Pancreas (tissue), 10 donors: Measurements from ENCODE around the gene FUT4. TPM values are rescaled to one million over a fixed set of nuclear protein-coding genes. Genes with fewer than 3 reads are reported as not detected.

Experiments used
- ATAC-seq, 4 donors: fragments of 200-7000 bp; cut with Tn5 transposase; one replicate each; pipeline versions ENCODE4 v1.8.0 to v1.9.1; 2020; ENCODE audit warnings: mild to moderate bottlenecking in 4 of 4, moderate library complexity in 4 of 4
- DNase-seq, 6 donors: peaks; one replicate each; pipeline ENCODE4 v3.0.0-alpha.2; 2020
- FAIRE-seq: peaks from 2 replicates; lab custom pipeline; 2012; peaks lifted over from hg19 to GRCh38; lab: Jason Lieb, UNC
- H3K27ac ChIP-seq, 4 donors: fragments of 200-600 bp; sonication (generic); 1 replicate in 3 of 4; 2 replicates in 1 of 4; pipeline versions ENCODE4 v1.5.0 to v1.8.0; 2020
- H3K27me3 ChIP-seq, 4 donors: fragments of 200-600 bp; one replicate each; pipeline ENCODE4 v1.8.0; 2021
- H3K36me3 ChIP-seq, 3 donors: fragments of 200-600 bp; sonication (generic) in 1 of 3; one replicate each; pipeline versions ENCODE4 v1.5.0 to v1.8.0; 2020 to 2021
- H3K4me1 ChIP-seq, 3 donors: fragments of 200-600 bp; one replicate each; pipeline ENCODE4 v1.8.0; 2021
- H3K4me3 ChIP-seq, 4 donors: fragments of 200-600 bp; sonication (generic) in 2 of 4; one replicate each; pipeline versions ENCODE4 v1.5.0 to v1.8.0; 2020 to 2021
- H3K9me3 ChIP-seq, 4 donors: fragments of 200-600 bp; one replicate each; pipeline ENCODE4 v1.8.0; 2021
- WGBS, 2 donors: extraction: QIAGEN DNeasy Blood & Tissue Kit; methylation state at CpG; one replicate each; pipeline ENCODE4 v1.1.7; 2013; 5-methylcytosine and 5-hydroxymethylcytosine counted together
- intact Hi-C, 3 donors: fragments of 100-400 bp; cut with DNase I; formaldehyde crosslinking; loops; one replicate each; pipeline versions ENCODE4 v1.11.1 to v1.14.2; 2022
- polyA plus RNA-seq, 2 donors: library from polyadenylated mRNA; stranded (reverse); fragments of 200-250 nt; gene quantifications; one replicate each; pipeline ENCODE4 v1.2.3, GENCODE V29; 2013
- total RNA-seq, 6 donors: library from RNA; stranded (reverse); fragmentation: NEBNext Ultra II Directional in 4 of 6; extraction: Animal tissue kit (Norgen Biotek cat#: 25700) in 4 of 6; gene quantifications; one replicate each; pipeline versions ENCODE4 v1.2.1 to v1.2.4, GENCODE V29; 2021 to 2023
- TF ChIP-seq, protein P1 (sequence below), 4 donors: fragments of 200-600 bp; sonication (generic) in 3 of 4; IDR thresholded peaks; one replicate each; pipeline versions ENCODE4 v1.5.0 to v1.8.0; 2021; ENCODE audit warnings: antibody characterized with exemption in 4 of 4
- donor health status: healthy with polysubstance abuse.
- donor health status: DM: no; HTN: no; CAD: no; lungs with moderate emphysema.
- donor health status: DM: no; HTN: no; CAD: no.
- donor health status: control.
- donor health status: control.
- donor health status: Bipolar disorder and iron deficiency.
- donor health status: DM: yes; HTN: yes; CAD: no.
- donor health status: DM: no; HTN: no; CAD: no.
- donor health status: DM: no; HTN: no; CAD: no.
- donor health status: DM: yes; HTN: yes; CAD: no.

FUT4 gene, protein sequence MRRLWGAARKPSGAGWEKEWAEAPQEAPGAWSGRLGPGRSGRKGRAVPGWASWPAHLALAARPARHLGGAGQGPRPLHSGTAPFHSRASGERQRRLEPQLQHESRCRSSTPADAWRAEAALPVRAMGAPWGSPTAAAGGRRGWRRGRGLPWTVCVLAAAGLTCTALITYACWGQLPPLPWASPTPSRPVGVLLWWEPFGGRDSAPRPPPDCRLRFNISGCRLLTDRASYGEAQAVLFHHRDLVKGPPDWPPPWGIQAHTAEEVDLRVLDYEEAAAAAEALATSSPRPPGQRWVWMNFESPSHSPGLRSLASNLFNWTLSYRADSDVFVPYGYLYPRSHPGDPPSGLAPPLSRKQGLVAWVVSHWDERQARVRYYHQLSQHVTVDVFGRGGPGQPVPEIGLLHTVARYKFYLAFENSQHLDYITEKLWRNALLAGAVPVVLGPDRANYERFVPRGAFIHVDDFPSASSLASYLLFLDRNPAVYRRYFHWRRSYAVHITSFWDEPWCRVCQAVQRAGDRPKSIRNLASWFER
- total RNA-seq: 10 to 100 TPM in 1 of 6 donors, 1 to 10 TPM in 5; 4.4 to 14.6 (median 6.9) TPM
- 1 to 10 TPM; 2.4 TPM for polyA plus RNA-seq

DNA sequence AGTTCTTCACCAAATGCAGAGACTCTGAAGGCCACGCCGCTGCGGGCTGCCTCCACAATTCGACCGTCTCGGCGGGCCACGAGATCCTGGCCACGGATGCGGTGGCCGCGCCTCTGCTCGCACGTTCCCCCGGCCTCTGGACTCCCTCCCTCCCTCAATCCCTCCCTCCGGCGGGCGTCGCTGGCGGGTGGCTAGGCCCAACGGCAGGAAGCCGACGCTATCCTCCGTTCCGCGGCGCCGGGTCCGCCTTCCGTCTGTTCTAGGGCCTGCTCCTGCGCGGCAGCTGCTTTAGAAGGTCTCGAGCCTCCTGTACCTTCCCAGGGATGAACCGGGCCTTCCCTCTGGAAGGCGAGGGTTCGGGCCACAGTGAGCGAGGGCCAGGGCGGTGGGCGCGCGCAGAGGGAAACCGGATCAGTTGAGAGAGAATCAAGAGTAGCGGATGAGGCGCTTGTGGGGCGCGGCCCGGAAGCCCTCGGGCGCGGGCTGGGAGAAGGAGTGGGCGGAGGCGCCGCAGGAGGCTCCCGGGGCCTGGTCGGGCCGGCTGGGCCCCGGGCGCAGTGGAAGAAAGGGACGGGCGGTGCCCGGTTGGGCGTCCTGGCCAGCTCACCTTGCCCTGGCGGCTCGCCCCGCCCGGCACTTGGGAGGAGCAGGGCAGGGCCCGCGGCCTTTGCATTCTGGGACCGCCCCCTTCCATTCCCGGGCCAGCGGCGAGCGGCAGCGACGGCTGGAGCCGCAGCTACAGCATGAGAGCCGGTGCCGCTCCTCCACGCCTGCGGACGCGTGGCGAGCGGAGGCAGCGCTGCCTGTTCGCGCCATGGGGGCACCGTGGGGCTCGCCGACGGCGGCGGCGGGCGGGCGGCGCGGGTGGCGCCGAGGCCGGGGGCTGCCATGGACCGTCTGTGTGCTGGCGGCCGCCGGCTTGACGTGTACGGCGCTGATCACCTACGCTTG lies at the start of gene FUT4:
FUT4 (plus strand) TSS at position 227 of the 951 bp plus-strand sequence; CDS start at position 440, 213 bp downstream.
- Histone ChIP-seq H3K9me3 (no peaks in the 10 kb centered on the region), H3K27me3 (no peaks in the 10 kb centered on the region), H3K4me3 (peak within 1 kb of the TSS; percentile 56 to 80 (median 77)), H3K27ac (peak within 1 kb of the TSS; percentile 95 to 98 (median 98)), H3K4me1 (peaks cover 6 to 25% (median 23%) of the 10 kb centered on the region in 3 donors), H3K36me3 (no peaks in the 10 kb centered on the region)
- DNase-seq (peak; percentile 93 to 97 (median 95)), ATAC-seq (peak; percentile 86 to 94 (median 92)), FAIRE-seq (no peak)
- intact Hi-C loops: no loop called here
- 0% methylated on average over 93 to 109 of the region's 109 CpGs for WGBS, 2 donors
- TF ChIP-seq, protein P1, sequence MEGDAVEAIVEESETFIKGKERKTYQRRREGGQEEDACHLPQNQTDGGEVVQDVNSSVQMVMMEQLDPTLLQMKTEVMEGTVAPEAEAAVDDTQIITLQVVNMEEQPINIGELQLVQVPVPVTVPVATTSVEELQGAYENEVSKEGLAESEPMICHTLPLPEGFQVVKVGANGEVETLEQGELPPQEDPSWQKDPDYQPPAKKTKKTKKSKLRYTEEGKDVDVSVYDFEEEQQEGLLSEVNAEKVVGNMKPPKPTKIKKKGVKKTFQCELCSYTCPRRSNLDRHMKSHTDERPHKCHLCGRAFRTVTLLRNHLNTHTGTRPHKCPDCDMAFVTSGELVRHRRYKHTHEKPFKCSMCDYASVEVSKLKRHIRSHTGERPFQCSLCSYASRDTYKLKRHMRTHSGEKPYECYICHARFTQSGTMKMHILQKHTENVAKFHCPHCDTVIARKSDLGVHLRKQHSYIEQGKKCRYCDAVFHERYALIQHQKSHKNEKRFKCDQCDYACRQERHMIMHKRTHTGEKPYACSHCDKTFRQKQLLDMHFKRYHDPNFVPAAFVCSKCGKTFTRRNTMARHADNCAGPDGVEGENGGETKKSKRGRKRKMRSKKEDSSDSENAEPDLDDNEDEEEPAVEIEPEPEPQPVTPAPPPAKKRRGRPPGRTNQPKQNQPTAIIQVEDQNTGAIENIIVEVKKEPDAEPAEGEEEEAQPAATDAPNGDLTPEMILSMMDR (IDR thresholded peaks at IDR 0.05): no peak

DNA sequence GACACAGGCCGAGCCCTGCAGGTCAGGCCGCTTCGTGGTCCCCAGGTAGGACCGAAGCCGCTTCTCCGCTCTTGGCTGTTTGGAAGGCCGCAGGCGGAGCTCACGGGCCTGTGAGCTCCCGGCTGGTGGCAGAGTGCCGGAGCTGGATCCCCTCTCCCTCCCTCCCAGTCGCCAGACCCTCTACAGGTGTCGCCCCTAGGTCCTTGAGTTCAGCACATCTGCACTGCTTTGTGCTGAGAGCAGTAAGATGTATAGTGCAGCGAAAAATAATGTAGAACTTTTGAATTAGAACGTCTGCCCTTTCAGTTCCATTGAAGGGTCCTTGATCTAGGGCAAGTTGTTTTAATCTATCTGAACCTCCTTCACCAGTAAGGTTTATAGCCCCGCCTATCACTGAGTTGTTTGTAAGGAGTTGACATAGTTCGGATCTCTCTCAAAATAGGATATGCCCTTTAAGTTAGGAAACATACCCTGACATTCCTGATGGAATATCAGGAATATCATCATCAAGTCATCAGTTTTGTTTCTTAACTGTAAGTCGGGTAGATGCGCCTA lies 49.5 kb upstream of the FUT4 start:
- TF ChIP-seq, protein P1 (IDR thresholded peaks at IDR 0.05): no peak
- no peaks in the 10 kb centered on the region for H3K9me3 ChIP-seq
- WGBS, 2 donors: 2% methylated on average over 19 of the region's 19 CpGs
- FAIRE-seq (no peak), ATAC-seq (peak; percentile 67 to 80 (median 71)), DNase-seq (no peak)
- intact Hi-C loops: no loop called here
- H3K4me3 ChIP-seq: peak overlapping the region; percentile 62 to 85 (median 76)
- no peaks in the 10 kb centered on the region for H3K27me3 ChIP-seq
- peaks cover 0 to 19% (median 3%) of the 10 kb centered on the region in 3 donors for H3K36me3 ChIP-seq
- peak overlapping the region; percentile 51 to 77 (median 66) for H3K27ac ChIP-seq
- peaks cover 5 to 21% (median 12%) of the 10 kb centered on the region in 3 donors for H3K4me1 ChIP-seq

DNA sequence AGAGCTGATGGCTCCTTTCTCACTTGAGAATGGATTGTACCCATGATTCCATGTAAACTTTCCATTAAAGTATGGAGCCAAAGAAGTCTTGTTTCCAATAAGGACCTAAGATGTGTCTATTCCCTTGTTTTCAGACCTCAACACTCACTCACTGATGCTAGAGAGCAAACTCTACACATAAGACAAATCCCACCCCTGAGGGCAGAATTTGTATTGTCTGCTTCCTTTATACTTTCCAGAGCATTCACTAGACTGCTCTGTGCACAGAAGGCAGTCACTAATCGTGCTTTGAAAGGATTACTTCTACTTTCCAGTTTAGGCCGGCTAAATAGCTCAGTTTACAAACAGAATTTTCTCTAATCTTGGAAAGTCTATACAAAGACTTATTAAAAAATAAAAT lies 43.5 kb upstream of the FUT4 start:
- TF ChIP-seq, protein P1 (IDR thresholded peaks at IDR 0.05): no peak
- no peak for ATAC-seq
- intact Hi-C loops: no loop called here
- Histone ChIP-seq H3K27ac (no peak overlapping the region), H3K36me3 (peaks cover 0 to 18% (median 3%) of the 10 kb centered on the region in 3 donors), H3K27me3 (no peaks in the 10 kb centered on the region), H3K9me3 (no peaks in the 10 kb centered on the region), H3K4me1 (peaks cover 0 to 4% (median 0%) of the 10 kb centered on the region in 3 donors), H3K4me3 (no peak overlapping the region)
- FAIRE-seq: no peak
- 79 to 86% methylated on average over 2 of the region's 2 CpGs for WGBS, 2 donors
- no peak for DNase-seq

DNA sequence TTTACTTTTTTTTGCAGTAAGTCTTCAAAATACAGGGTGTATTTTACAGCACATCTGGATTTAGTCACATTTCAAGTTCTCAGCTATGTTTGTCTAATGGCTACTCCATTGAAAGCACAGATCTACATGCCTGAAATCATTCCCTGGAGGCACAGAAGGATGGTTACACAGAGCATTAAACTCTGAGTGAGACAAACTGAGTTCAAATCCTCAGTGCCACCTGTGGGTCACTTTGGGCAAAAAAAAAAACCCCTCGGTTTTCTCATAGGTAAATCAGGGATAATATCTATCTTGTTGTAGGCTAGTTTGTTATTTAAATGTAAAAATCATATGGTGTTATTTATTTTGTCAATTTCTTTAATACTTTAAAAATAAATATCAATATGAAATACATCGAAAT lies 42.2 kb upstream of the FUT4 start:
- H3K4me3 ChIP-seq: no peak overlapping the region
- peaks cover 0 to 18% (median 3%) of the 10 kb centered on the region in 3 donors for H3K36me3 ChIP-seq
- WGBS, 2 donors: 52 to 60% methylated on average over 2 of the region's 2 CpGs
- no peak overlapping the region for H3K27ac ChIP-seq
- ATAC-seq (no peak), DNase-seq (no peak), FAIRE-seq (no peak)
- intact Hi-C loops: no loop called here
- TF ChIP-seq, protein P1 (IDR thresholded peaks at IDR 0.05): no peak
- H3K4me1 ChIP-seq: no peaks in the 10 kb centered on the region
- no peaks in the 10 kb centered on the region for H3K27me3 ChIP-seq
- H3K9me3 ChIP-seq: no peaks in the 10 kb centered on the region
